GM12873 (cell line): Measurements from ENCODE around the gene GAS7.

ENCODE experiments used
- TF ChIP-seq, protein P1 (sequence below): IDR thresholded peaks from 2 replicates; pipeline ENCODE4 v1.5.1; 2012; ENCODE audit warnings: low read depth, mild to moderate bottlenecking, moderate library complexity, low read length, control low read depth; ENCODE audit not compliant: insufficient read depth; ENCODE audit errors: missing control alignments

Gene GAS7

DNA sequence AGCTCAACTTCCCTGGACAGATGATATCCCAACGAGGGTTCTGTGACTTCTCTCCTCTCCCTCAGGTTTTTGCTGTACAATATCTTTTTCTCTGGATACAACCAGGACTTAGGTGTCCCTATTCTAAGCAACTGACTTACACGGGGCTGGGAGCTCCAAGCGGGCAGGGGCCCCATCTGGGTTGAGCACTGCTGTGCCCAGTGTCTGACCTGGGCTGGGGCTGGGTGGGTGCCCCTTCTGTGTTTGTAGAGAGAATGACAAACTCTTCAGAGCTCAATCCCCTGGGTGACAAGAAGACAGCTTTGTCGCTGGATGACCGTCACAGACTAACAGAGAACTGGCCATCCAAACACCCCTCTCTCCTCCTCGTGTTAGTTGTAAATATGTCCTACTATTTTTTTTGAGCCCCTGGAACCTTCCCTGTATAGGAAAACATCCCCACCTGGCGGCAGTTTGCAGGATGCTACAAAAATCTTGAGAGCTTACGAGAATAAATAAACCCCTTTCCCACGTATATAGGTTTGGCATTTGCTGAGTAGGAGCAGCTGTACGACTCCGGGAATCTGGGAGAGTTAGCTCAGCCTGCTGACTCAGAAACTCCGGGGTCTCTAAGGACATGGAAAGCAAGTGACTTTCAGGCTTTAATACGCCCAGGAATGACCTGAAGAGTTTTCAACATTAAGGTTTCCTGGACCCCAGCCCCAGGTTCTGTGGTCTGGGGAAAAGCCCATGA is 269.6 kb downstream of the GAS7 start:
- TF ChIP-seq, protein P1, sequence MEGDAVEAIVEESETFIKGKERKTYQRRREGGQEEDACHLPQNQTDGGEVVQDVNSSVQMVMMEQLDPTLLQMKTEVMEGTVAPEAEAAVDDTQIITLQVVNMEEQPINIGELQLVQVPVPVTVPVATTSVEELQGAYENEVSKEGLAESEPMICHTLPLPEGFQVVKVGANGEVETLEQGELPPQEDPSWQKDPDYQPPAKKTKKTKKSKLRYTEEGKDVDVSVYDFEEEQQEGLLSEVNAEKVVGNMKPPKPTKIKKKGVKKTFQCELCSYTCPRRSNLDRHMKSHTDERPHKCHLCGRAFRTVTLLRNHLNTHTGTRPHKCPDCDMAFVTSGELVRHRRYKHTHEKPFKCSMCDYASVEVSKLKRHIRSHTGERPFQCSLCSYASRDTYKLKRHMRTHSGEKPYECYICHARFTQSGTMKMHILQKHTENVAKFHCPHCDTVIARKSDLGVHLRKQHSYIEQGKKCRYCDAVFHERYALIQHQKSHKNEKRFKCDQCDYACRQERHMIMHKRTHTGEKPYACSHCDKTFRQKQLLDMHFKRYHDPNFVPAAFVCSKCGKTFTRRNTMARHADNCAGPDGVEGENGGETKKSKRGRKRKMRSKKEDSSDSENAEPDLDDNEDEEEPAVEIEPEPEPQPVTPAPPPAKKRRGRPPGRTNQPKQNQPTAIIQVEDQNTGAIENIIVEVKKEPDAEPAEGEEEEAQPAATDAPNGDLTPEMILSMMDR: peak; percentile 25

- TF ChIP-seq, protein P1: no peak
Measured at GRCh38 chr17:9926150-9926804, 272.1 kb downstream of the GAS7 start.

- TF ChIP-seq, protein P1: no peak
Measured at GRCh38 chr17:9925457-9925856, 272.9 kb downstream of the GAS7 start.

DNA sequence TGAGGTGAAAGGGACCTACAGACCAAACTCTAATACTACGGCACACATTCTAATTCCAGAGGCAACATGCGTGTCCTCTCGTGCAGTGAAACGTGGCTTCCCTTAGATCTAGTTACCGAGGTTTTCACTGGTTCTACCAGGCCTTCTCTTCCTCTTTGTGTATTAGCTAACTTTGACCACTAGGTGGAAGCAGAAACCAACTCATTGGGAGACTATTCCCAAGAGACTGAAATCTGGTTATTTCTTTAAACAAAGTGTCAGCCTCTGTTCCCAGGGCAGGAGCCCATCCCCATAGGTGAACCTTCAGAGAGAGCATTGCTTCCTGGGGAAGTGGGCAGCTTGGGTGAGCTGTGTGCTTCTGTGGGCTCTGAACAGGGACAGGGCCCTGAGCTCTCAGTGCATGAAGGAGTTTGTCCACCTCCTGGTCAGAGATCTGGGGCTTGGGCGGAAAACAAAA is 273.6 kb downstream of the GAS7 start:
- TF ChIP-seq, protein P1: peak; percentile 81

DNA sequence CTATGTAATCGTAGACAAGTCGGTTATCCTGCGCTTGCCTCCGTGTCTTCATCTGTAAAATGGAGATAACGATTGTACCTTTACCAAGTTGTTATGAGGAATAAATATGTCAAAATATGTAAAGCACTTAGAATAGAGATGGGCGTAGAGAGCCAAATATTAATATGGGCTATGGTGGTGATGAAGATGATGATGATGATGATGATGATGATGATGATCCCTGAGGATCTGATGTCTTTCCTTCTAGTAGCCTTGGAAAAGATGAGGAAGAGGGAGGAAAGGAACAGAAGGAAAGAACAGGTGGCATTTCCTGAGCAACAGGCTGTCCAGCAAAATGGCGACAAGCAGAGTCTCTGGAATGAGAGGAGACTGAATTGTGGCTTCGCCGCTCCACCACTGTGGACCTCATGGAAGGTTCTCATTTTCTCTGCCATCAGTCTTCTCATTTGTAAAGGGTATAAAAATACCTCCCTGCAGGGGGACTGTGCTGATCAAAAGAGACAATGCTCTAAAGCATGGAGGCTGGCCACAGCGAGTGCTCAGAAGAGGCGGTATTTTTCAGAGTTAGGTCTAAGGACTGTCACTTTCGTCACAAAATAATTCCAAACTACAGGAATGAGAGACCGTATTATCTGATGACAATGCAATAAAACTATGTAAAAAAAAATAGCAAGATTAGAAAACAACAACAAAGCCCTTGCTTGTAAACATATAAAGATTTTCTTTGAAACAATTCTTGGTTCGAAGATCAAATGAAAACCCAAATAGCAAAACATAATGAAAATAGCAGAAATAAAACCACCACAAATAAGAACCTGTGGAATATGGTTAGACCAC is 276.2 kb downstream of the GAS7 start:
- TF ChIP-seq, protein P1: no peak

- TF ChIP-seq, protein P1: no peak
Measured at GRCh38 chr17:9918804-9919352, 279.5 kb downstream of the GAS7 start.
